NB4 (cell line): ENCODE measurements around the gene ZNHIT1.

ENCODE experiments used
- DNase-seq: peaks from one replicate; pipeline ENCODE4 v3.0.0; 2010; ENCODE audit warnings: low read depth
- H3K4me3 ChIP-seq: one replicate; pipeline ENCODE4 v1.5.1; 2011; ENCODE audit warnings: mild to moderate bottlenecking, low read depth, low read length, moderate library complexity
- CTCF ChIP-seq: IDR thresholded peaks from one replicate; pipeline ENCODE4 v1.5.1; 2012; ENCODE audit warnings: low read depth, low read length
- MAX ChIP-seq: IDR thresholded peaks from 2 replicates; pipeline ENCODE4 v1.6.1; 2011; ENCODE audit warnings: low read depth, low read length
- MYC ChIP-seq: IDR thresholded peaks from 2 replicates; pipeline ENCODE4 v1.6.1; 2011; ENCODE audit warnings: low read depth, low read length
- POLR2A ChIP-seq: IDR thresholded peaks from 2 replicates; pipeline ENCODE4 v1.6.1; 2011; ENCODE audit warnings: mild to moderate bottlenecking; ENCODE audit not compliant: insufficient read length; ENCODE audit errors: extremely low read depth

ZNHIT1 gene

GRCh38 chr7:101217388-101218235, at the start of gene ZNHIT1, which contains the start of gene PLOD3:
ZNHIT1 (plus strand) TSS chr7:101218165; CDS start chr7:101218196, 31 bp downstream.
PLOD3 (minus strand) TSS chr7:101217581; CDS start chr7:101217274, 307 bp downstream.
- TF ChIP-seq MAX (peak; percentile 63), POLR2A (peak; percentile 69), MYC (peak; percentile 80), CTCF (no peak)
- peak within 1 kb of the TSS; percentile 98 for H3K4me3 ChIP-seq
- DNase-seq = peak; percentile 99

GRCh38 chr7:101168412-101169049, 49.4 kb upstream of the ZNHIT1 start:
- DNase-seq = no peak
- TF ChIP-seq MAX = no peak
- no peak for TF ChIP-seq POLR2A
- no peak for TF ChIP-seq MYC
- TF ChIP-seq CTCF = no peak
- no peak overlapping the region for H3K4me3 ChIP-seq

- DNase-seq = no peak
- no peak for TF ChIP-seq CTCF
- no peak for TF ChIP-seq POLR2A
- no peak for TF ChIP-seq MAX
- TF ChIP-seq MYC = no peak
- H3K4me3 ChIP-seq = no peak overlapping the region
Observed at GRCh38 chr7:101169110-101169837, 48.7 kb upstream of the ZNHIT1 start.

- no peak overlapping the region for H3K4me3 ChIP-seq
- DNase-seq = peak; percentile 76
- TF ChIP-seq CTCF (peak; percentile 97), MYC (peak; percentile 51), MAX (peak; percentile 71; the same call in 1 of the 2 replicates), POLR2A (no peak)
Observed at GRCh38 chr7:101169838-101170551, 48.0 kb upstream of the ZNHIT1 start.
